ENCODE measurements around the gene RPH3AL.

RPH3AL gene

GRCh38 chr17:348692-349425 is 3.7 kb downstream of the RPH3AL start:
- no peak for DNase-seq (ENCODE audit: low spot score)
- no peak for TF ChIP-seq CTCF (IDR thresholded peaks at IDR 0.05; ENCODE audit: extremely low read depth, missing control alignments)

GRCh38 chr17:348012-348411 is 4.6 kb downstream of the RPH3AL start:
- no peak for DNase-seq (ENCODE audit: low spot score)
- no peak for TF ChIP-seq CTCF (IDR thresholded peaks at IDR 0.05; ENCODE audit: extremely low read depth, missing control alignments)

- no peak for DNase-seq (ENCODE audit: low spot score)
- no peak for TF ChIP-seq CTCF (IDR thresholded peaks at IDR 0.05; ENCODE audit: extremely low read depth, missing control alignments)
Observed at GRCh38 chr17:347309-347899, 5.2 kb downstream of the RPH3AL start.

- no peak for TF ChIP-seq CTCF (IDR thresholded peaks at IDR 0.05; ENCODE audit: extremely low read depth, missing control alignments)
- no peak for DNase-seq (ENCODE audit: low spot score)
Observed at GRCh38 chr17:345992-346785, 6.4 kb downstream of the RPH3AL start.

- TF ChIP-seq CTCF (IDR thresholded peaks at IDR 0.05; ENCODE audit: extremely low read depth, missing control alignments) = no peak
- DNase-seq (ENCODE audit: low spot score) = no peak
Observed at GRCh38 chr17:345261-345660, 7.3 kb downstream of the RPH3AL start.

- no peak for DNase-seq (ENCODE audit: low spot score)
Observed at GRCh38 chr17:343875-344752, 8.5 kb downstream of the RPH3AL start.

More at GRCh38 chr17:343875-344752, 8.5 kb downstream of the RPH3AL start:
- no peak for TF ChIP-seq CTCF (IDR thresholded peaks at IDR 0.05; ENCODE audit: extremely low read depth, missing control alignments)

Measured in GM20000 (cell line).